ENCODE measurements around the gene KRT32.

DNA sequence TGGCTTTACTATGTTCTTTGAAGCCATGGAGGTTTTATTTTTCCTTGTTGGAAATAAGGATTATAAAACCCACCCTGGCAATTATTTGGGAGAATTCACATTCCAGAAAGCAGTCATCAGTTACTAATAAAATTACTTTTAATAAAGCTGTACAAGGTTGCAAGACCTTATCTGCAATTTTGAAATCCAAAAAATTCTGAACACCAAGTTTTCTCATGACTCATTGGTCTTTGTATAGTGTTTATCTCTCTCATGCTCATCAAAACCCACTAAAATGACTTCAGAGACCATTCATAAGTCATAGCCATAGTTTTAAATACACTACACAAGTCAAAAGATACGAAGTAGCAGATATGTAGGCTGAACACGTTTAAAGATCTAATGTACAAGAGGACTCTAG, 20.4 kb downstream of the KRT32 start:
- TF ChIP-seq POLR2AphosphoS5 (IDR thresholded peaks at IDR 0.05; ENCODE audit: low read depth): no peak
- no peak for TF ChIP-seq GABPA (IDR thresholded peaks at IDR 0.05; ENCODE audit: low read depth)
- TF ChIP-seq, protein P1, sequence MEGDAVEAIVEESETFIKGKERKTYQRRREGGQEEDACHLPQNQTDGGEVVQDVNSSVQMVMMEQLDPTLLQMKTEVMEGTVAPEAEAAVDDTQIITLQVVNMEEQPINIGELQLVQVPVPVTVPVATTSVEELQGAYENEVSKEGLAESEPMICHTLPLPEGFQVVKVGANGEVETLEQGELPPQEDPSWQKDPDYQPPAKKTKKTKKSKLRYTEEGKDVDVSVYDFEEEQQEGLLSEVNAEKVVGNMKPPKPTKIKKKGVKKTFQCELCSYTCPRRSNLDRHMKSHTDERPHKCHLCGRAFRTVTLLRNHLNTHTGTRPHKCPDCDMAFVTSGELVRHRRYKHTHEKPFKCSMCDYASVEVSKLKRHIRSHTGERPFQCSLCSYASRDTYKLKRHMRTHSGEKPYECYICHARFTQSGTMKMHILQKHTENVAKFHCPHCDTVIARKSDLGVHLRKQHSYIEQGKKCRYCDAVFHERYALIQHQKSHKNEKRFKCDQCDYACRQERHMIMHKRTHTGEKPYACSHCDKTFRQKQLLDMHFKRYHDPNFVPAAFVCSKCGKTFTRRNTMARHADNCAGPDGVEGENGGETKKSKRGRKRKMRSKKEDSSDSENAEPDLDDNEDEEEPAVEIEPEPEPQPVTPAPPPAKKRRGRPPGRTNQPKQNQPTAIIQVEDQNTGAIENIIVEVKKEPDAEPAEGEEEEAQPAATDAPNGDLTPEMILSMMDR (IDR thresholded peaks at IDR 0.05; ENCODE audit: insufficient read depth, low read length): no peak
- TF ChIP-seq, protein P2, sequence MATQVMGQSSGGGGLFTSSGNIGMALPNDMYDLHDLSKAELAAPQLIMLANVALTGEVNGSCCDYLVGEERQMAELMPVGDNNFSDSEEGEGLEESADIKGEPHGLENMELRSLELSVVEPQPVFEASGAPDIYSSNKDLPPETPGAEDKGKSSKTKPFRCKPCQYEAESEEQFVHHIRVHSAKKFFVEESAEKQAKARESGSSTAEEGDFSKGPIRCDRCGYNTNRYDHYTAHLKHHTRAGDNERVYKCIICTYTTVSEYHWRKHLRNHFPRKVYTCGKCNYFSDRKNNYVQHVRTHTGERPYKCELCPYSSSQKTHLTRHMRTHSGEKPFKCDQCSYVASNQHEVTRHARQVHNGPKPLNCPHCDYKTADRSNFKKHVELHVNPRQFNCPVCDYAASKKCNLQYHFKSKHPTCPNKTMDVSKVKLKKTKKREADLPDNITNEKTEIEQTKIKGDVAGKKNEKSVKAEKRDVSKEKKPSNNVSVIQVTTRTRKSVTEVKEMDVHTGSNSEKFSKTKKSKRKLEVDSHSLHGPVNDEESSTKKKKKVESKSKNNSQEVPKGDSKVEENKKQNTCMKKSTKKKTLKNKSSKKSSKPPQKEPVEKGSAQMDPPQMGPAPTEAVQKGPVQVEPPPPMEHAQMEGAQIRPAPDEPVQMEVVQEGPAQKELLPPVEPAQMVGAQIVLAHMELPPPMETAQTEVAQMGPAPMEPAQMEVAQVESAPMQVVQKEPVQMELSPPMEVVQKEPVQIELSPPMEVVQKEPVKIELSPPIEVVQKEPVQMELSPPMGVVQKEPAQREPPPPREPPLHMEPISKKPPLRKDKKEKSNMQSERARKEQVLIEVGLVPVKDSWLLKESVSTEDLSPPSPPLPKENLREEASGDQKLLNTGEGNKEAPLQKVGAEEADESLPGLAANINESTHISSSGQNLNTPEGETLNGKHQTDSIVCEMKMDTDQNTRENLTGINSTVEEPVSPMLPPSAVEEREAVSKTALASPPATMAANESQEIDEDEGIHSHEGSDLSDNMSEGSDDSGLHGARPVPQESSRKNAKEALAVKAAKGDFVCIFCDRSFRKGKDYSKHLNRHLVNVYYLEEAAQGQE (IDR thresholded peaks at IDR 0.05; ENCODE audit: insufficient replicate concordance, low read depth): no peak
